DMS153 (cell line): ENCODE results near the gene CMSS1.
A peak's percentile ranks its signal among the peaks of the same experiment; 100 is the strongest.

ENCODE experiments used
- DNase-seq: peaks from one replicate; lab custom pipeline; 2025; lab: John Stamatoyannopoulos, UW

CMSS1 gene

DNA sequence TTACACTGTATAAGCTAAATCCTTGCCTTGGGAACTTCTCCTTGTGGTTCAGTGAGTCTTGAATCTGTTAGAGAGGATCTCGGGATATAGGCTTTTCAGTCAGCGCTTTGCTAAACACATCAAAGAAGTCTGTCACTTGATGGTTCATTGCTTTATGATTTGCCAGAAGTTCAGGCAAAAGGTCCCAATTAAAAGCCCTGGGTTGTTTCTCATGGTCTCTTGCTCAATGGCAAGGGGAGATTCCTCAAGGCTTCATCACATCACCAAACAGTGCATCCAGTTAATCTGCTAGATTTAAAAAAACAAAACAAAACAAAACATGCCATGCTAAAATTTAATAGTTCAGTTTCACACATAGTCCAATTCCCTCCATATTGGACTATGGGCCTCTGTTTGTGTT lies 181.9 kb downstream of the CMSS1 start:
- DNase-seq, result no peak

DNA sequence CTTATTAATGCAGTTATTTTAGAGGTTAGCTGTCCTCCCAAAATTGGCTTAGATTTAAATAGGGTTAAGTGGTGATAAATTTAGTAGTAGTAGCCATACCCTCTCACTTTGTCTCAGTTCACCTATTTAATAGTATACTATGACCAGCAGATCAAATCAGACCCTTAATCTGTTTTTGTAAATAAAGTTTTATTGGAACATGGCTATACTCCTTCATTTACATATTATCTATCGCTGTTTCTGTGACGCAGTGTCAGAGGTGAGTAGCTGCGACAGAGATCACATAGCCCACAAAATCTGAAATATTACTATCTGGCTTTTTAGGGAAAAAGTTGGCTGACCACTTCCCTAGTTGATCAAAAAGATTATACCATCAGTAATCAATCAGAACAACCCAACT lies 183.4 kb downstream of the CMSS1 start:
- DNase-seq, result no peak

DNA sequence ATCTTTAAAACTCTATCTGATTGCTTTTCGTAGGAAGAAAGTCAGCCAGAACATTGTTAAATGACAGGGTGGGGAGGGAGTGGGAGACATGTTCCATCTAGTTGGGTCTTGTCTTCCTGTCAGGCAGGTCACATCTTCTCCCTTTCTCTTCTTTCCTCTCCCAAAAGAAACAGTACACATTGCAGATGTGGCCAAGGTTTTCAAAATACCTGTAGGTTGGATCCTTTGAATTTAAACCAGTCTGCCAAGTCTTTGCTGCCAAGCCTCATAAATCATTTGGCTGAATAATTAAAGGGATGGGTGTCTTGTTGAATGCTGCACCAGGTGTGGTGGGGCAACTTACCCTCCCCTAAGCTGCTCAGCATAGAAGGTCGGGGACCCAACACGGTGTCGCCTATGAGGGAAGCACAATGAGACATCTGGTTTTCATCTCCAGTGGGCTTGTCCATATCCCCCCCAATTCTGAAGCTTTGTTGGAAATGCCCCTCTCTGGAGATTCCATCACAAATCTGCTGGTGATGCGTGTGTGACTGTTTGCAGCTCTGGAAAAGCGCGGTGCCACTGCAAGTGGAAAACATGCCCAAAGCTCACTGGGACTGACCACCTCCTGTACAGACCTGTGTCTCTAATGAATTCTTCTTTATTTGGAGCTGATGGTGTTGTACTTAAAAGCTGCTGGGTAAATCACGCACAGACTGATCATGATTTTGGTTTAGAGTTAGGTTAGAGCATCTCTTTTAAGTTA lies 184.0 kb downstream of the CMSS1 start:
- peak; percentile 46 for DNase-seq

DNA sequence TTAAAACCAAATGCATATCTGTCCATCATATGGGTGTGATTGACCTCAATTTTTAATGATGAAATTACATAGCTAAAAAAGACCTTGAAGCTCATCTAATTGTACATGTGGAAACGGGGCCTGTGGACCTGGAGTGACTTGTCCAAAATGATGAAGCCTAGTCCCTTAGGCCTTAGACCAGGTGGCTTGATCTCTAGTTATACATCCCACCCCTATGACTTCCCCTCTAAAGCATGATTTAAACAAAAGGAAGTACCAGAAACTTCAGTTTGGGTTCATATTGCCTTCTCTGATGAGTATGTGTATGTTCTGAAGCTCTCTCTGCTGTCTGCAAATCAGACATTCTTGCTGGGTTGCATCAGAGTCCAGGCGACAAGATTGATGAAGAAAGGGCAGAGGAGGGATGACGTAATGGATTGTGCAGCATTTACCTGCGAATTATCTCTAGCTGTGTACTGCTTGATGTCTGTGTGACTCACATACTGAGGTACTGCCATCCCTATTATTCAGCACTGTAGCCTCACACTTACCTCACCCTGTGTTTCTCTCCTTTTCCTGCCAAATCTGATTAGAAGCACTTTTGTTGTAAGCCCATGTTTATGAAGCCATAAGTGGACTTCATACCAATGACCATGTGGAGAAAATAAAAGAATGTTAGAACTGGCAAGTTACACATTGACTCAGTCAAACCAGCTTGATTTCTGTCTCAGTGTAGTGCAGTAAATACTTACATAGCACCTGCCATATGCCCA lies 185.1 kb downstream of the CMSS1 start:
- DNase-seq, result peak; percentile 65

DNA sequence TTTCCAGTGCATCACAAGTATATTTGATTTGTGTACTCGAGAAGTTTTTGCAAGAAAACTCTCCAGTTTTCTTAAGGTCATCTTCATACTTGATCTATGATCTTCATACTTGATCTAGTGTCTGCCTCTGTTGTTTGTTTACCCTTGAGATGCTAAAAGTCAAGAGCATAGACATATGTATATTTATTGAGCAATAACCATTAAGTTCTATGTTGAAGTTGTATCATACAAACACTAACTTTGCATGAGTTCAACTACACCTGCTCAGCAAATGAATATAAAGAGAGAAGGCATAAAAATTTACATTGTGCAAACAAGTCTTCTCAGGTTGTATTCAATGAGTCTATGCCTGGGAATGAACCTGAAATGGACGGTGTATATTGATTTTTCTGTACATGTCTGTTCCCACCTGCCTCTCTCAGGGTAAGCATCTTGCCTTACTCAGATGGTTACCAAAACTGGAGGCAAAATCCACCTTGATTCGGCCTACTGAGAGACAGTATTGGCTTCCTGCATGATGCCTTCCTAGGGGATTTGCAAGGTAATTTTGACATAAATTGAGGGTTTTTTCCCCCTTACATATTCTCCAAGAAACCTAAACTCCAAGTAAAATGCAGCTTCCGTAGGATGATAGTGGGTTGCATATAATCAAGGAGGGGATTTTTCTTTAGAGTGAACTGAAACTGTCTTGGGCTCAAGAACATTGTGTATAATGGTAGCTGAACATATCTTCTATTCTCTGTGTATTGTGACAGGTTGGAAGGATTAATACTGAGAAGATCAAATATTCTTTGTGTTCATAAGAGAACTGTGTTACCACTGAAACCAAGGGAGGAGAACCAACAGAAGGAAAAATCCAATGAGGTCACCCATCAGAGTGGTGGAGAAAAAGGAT lies 186.2 kb downstream of the CMSS1 start:
- peak; percentile 71 for DNase-seq

DNA sequence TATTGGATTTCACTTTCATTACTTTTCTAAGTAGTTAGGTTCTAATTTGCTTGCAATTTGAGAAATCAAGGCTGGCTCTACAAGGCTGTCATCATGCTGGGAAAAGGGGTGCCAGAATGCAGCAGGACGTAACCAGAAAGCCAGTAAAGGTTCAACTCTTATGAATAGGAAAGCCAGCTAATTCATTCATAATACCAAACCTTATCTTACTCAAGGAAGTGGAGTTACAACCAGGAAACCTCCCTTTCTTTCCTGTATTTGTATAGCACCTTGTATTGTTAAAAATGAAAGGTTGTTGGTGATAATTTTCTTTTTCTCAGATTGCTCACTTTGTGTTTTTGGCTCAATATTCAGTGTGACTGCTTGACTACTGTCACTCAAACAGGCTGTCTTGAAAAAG lies 187.3 kb downstream of the CMSS1 start:
- no peak for DNase-seq

DNA sequence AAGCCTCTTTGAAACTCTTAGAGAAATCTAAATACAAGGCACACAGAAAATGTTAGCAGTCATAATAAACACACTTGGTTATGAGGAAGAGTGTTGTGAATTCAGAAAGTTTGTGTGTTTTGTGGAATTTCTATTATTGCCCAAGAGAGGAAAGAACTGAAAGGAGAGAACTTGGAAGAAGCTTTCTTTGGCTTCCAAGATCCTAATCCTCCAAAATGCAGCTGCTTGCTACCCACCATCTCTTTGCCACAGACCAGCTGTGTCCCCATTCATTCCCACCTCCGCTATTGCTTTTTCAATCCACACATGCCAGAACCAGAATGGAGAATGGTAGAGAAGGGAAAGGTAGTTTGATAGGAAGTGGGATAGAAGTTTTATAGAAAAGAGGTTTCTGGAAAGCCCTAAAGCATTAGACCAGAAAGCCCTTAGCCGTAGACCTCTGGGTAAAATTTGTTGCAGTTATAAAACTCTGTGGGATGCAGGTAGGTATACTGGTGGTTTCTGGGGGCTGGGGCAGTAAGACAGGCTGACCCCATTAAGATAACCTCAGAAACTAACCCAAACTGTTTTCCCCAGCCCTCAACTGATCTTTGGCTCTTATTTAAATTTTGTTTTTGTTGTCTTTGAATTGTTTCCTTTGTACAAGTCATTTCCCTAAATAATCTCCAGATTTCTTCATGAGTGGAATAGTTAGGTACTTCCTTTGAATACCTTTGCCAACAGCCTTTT lies 188.2 kb downstream of the CMSS1 start:
- DNase-seq, result no peak

DNA sequence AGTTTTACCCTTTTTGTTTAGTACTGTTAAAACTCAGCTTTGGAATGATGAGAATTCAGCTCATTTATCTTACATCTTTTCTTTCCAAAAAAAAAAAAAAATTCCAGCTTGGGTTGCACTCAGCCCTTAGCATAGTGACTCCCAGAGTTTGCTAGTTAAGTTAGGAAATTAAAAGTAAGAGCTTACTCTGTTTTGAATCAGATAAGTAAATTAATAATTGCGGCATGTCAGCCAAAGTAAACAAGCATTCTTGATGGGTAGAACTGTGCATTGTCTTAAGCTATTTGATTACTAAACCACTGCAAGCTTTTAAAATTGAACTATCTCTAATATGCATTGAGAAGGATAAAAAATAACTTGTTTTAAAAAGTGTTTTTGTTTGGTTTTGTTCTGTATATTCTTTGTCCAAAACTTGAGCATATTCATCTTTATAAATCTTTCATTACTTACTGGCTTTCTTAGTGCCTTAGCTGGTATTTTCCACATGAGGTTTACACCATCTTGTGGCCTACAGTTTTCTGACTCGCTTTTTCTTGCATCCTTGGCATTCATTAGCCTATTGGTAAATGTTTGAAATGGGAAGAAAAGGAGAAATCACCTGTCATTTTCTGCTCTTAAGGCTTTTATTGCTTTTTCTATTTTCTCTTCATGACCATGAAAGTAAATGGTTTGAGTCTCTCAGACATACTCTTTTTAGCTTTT lies 189.1 kb downstream of the CMSS1 start:
- DNase-seq, result no peak

DNA sequence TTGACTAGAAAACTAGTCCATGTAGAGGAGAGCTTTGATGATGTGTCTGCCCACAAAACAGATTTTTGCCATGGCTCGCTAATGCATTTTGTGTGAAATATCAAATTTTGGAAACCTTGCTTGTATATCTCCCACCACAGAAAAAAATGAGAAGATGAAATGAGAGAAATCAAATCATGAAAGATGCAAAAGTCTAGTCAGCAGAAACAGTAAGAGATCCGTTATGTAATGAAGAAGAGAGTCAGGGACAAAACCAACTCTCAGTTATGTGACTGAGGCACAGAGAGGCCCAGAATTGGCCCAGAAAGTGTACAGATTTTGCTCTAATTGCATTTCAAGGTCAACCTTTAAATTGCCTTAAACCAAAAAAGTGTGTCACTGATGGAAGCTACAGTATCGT lies 189.7 kb downstream of the CMSS1 start:
- DNase-seq, result no peak

DNA sequence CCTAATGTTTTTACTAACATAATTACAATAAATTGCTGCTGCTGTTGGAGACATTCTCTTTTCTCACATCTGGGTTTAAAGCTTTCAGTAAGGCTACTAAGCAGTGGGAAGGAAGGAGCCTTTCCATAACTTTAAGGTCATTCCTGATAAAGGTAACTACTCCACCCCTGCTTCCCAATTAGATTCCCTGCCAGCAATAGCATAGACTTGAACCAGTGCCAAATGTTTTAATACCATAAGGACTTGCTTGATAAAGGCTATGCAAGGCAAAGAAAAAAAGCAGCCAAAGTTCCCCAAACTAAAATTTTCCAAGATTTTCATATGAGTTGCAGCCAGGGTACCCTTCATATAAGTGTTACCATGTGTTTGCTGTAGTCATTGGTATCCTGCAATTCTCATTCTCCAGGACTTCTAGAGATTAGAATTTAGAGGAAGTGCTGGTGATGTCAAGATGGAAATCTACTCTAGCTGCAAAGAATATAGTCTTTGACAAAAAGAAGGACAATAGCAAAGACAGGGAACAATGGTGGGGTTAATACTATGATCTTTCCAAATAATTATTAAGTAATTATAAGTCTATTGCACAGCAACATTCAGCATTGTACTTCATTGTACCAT lies 190.5 kb downstream of the CMSS1 start:
- no peak for DNase-seq

DNA sequence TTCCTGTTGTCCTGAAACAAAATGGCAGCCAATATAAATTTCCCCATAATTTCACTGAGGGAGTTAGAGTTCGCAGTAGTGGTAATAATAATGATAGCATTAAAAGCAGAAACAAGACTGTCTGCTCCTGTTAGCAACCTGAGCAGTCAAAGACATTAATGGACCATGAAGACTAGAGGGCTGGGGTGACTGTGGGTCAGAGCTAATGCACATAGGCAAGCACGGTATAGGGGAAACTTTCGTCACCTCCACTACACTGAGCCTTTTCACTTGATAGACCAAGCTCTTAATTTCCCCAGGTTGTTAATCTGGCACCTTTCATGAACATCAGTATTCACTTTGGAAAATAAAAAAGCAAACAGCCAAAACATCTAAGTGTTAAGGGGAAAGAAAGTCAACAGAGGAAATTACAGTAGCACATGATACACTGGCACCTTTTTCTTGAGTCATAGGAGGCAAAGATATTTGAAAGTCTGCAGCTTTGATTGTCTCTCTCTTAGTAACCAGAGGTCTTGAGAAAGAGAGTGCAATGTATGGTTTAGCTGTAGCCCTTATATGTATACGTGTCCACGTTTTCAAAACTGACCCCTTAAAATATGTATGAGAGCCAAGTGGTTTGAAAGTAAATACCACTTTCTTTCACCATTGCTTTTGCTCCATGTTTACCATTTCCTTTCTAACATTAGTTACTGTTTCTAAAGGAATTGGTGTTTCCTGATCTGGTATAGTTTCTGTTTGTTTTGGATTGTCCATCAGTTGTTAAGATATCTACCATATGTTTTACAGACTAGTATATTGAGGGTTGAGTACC lies 191.8 kb downstream of the CMSS1 start:
- DNase-seq, result no peak

DNA sequence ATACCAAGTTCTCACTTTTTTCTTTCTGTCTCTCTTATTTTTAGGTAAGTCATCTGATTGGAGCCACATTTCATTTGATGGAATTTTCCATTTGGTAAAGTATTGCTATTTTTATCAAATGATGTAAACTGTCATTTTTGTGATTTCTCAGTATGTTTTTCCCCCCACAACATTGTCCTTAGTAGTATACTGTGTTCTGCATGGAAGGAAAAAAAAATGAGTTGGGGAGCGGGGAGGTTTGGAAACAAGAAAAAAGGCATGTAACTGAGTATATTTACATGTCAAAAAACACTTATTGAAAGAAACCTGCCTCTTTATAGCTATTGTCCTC lies 192.4 kb downstream of the CMSS1 start:
- no peak for DNase-seq

DNA sequence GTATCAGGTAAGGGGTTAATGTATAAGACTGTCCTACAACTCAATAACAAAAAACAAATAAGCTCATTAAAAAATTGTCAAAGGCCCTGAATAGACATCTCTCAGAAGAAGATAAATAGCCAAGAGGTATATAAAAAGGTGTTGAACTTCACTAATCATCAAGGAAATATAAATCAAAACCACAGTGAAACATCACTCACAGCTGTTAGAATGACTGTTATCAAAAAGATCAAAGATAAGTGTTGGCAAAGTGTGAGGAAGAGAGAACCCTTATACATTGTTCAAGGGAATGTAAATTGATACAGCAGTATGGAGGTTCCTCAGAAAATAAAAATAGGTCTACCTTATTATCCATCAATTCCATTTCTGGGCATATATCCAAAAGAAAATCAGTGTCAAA lies 201.1 kb downstream of the CMSS1 start:
- no peak for DNase-seq

DNA sequence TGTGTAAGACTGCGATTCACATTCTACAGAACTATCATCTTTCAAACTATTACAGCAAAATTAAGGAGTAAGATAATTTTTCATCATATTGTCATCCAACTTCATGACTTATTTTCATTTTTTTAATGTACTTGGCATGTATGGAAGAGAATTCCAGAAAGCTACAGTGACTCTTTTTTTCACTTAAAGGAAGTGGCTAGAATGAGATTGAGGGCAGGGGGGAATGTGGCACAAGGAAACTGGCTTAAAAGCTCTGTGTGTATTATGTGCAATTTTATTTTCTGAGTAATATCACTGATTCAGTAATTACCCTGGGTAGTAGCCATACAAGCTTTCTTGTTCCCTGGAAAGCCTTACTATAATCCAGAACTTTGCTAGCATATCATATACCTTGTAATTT lies 202.1 kb downstream of the CMSS1 start:
- DNase-seq, result no peak

DNA sequence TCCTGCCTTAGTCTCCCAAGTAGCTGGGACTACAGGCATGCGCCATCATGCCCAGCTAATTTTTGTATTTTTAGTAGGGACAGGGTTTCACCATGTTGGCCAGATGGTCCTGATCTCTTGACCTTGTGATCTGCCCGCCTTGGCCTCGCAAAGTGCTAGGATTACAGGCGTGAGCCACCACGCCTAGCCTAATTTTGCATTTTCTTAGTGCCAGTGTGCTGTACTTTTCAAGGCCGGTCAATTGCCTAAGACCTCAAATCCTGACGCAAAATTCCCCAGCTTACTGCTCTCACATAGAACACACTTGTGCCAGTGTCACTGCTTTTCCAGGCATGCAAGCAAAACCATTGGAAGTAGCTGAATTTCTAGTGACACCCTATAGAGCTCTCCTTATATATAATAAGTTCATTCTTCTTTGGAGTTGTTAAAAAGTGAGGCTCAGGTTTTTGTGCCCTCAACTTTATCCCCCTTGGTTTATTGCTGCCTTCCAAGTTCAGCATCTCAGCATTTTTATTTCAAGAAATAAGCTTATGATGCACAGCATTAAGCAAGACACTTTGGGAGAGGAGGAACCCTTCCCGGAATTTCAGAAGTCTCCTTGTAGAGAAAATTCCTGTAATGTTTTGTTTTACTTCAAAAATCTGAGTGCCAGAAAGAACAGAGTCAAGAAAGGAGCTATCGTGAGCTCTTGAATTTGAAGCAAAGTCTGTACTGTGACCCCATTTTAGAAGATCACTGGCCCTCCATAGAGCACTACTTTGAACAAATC lies 203.4 kb downstream of the CMSS1 start:
- no peak for DNase-seq

DNA sequence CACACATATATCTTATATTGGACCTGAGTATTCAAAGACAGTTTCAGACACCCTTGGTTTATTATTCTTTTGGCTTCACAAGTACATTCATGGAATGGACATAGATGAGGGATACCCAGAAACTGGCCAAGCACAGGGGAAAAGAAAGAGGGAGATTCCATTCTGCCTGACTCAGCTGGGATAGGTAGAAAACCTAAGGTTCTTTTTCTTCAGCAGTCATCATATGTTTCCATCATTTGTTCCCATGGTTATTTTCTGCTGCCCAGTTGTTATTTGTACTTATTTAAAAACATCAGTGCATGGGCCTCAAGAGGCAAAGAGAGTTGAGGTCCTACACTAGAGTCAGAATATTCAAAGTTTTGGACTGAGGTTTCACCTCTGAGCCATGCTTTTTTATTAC lies 204.8 kb downstream of the CMSS1 start:
- DNase-seq, result no peak

DNA sequence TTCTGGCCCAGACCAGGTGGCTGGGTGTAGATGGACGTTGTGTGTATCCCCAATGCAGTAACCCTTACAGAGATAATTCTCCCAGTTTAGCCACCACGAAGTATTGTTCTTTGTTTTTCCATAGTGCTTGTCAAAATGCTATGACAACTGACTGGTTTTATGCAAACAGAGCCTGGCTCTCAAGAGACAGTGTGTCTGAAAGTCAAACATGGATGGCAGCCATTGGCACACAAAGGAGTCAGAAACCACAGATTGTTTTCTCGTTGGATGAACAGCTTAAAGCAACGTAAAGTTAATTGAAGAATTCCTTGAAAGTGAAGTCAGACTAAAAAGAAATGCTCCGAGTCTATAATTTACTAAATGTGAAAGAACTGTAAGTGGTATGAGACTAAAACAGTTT lies 205.5 kb downstream of the CMSS1 start:
- peak; percentile 87 for DNase-seq

DNA sequence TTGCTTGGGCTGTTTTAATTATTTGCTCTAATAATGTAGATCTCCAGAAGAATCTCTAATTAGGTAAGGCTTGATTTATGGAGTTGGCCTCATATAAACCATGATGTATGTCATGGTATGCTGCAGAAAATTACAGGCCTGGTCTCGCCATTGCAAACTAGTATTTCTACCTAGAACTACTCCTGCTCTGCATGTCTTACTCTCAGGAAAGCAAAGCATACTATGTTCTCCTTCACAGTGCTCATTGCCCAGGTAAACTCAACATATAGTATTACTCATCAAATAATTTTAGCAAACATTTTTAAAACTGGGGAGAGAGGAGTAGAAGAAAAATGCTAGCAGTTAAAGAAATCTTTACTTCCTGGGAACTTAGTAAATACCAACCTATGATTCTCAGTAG lies 205.9 kb downstream of the CMSS1 start:
- no peak for DNase-seq

DNA sequence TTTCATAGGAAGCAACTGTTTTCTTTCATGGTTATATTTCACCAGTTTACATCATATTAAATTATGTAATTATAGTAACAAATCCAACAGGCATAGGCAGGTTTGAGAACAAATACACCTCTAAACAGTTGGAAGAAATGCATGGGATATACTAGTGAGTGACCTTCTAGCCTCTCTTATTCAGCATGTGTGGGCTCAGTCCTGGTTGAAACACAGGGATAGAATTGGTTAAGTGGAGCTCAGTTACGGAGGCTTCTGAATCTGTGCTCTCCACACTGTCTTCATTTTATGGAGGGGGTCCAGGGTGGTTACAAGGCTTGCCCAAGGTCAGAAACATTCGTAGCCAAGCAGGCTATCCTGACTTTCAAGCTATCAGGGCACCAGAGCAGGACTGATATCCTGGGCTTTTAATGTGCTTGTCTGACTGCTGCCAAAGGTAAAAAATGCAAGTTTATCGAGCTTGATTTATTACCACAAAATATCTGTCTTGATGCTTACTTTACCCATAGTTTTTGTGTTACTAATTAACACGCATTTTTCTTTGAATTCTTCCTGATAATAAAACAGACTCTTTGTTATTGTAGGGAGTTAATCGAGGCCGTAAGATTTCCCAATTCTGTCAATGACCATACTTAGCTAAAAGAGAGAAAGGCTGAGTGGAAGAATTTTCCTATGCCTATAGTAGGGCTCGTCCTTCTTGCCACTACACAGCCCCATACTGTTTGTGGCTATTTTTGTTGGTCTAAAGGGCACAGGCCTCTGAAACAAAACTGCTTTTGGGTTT lies 207.1 kb downstream of the CMSS1 start:
- DNase-seq, result no peak
